Activated CD4-positive, alpha-beta T cell treated with anti-CD3 and anti-CD28 coated beads, Interleukin-2, Interleukin-6, amounts not matched to agents 100 ng/mL and 50 ng/mL, durations not matched to agents 16 hours and 8 hours (primary cell): Measurements from ENCODE around the gene GRIP1.

Experiments used
- DNase-seq: peaks from one replicate; pipeline ENCODE4 v3.0.0-alpha.2; 2020

The GRIP1 gene

GRCh38 chr12:66644151-66644550, 34.7 kb downstream of the GRIP1 start:
- no peak for DNase-seq

DNA sequence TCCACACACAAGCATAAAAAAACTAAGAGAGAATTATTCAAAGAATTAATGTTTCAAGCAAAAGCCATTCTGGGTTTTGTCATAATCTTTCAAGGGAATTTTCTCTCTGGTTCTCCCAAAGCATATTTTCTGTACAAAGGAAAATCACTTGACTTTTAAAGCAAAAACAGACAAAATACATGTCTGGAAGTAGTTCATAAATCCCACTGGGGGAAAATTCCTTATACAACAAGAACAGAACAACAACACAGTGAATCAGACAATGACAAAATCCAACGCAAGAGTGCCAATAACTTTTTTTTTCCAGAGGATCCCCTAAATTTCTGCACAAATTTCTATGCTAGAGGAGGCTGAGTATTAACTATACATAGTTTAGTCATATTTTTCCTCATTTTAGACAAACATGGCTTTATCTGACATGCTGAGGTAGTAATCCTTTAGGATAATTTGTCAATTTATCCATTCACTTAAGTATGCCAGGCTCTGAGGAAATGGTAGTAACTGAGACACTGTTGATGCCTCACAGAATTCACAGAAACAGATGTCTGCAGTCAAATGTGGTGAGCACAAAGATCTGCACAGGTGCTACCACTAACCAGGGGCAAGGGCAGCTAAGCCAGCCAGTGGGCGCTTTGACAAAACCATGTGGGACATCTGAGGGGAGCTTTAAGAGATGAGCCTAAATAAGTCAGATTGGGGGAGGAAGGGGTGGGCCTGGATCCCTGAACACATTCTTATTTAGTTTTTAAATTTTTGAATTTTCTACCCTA, 38.0 kb downstream of the GRIP1 start:
- DNase-seq, result no peak

- DNase-seq, result no peak
Observed at GRCh38 chr12:66638666-66639065, 40.2 kb downstream of the GRIP1 start.

- no peak for DNase-seq
Observed at GRCh38 chr12:66637699-66638301, 41.1 kb downstream of the GRIP1 start.

DNA sequence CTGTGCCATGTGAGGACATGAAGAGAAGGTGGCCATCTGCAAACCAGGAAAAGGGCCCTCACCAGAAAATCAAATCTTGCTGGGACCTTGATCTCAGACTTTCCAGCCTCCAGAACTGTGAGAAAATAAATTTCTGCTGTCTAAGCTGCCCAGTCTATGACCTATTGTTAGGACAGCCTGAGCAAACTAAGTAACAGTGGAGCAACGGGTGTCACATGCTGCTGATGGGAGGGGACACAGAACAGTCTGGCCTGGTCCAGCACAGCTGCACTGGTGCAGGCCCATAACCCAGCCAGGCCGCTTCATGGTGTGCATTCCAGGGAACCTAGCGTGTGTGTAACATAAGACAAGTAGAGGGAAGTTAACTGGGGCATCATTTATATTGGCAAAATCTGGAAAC, 42.1 kb downstream of the GRIP1 start:
- DNase-seq, result no peak

- DNase-seq, result no peak
Observed at GRCh38 chr12:66633676-66634075, 45.2 kb downstream of the GRIP1 start.

DNA sequence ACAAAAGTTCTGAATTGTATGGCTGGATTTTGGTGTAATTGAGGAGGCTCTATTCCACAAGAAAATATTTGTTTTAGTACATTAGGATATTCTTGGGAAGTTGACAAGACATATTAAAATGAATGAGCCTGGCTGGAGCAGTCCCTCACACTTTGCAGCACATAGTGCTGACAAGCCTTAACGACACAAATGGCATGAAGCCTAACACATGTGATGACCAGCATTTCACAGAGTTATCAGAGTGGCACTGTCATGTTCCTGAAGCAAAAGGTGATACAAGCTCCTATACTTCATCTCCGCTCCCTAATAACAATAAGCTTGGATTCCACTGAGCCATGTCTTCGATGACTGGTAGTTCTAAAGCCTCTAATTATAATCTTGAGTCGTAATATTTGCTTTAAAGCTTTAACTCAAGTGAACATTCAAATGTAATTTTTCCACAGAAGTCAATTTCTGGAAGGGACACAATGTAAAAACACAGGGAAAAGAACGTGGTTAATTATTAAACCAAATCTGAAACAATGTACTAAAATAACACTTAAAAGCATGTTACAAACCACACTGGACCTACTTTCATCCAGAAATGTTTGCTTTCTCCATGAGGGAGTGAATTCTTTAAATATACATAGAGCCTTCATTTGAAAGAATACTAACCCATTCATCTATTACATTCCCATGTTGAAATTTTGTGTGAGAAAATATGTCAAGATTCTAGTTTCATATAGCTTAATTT, 49.6 kb downstream of the GRIP1 start:
- DNase-seq, result no peak

DNA sequence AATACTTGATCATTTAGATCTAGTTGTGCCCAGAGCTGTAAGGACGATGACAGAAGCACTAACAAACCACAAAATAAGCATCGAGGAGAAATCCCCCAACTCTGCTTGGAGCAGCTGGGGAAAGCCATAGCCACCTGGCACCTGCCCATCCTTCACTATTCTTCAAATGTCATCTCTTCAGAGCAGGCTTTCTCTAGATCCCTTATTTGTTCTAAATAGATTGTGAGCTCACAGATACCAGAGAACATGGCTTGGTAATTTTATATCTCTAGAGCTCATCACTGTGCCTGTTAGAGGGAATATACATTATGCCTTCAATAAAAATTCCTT, 50.9 kb downstream of the GRIP1 start:
- DNase-seq, result no peak

DNA sequence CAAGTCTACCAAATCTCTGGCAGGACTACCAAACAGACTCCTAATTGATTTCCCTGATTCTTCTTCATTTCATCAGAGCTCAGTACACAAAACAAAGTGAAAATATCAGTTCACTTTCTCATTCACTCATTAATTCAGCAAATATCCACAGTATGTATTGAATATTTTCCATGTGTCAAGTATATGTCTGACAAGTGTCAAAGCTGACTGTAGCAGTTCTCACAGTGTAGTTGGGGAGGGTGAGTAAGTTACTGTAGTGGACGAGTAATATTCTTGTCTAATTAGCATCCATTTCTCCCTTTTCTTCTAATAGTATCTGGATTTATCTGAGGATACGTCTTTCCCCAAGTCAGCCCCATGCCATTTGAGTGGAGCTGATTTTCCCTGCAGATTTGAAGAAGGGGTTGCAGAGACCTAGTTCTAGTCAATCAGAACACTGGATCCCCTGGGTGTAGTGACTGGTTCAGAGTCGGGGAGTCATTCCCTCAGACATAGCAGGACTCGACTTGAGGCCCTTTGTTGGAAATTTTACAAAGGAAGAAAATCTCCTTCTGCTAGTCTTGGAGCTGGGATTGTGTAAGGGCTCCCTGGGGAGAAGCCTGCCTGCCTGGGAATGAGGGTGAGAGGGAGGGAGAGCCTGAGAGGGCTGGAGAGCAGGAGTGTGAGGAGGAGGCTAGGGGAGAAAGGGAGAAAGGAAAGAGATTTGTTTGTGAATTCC, 51.4 kb downstream of the GRIP1 start:
- no peak for DNase-seq

DNA sequence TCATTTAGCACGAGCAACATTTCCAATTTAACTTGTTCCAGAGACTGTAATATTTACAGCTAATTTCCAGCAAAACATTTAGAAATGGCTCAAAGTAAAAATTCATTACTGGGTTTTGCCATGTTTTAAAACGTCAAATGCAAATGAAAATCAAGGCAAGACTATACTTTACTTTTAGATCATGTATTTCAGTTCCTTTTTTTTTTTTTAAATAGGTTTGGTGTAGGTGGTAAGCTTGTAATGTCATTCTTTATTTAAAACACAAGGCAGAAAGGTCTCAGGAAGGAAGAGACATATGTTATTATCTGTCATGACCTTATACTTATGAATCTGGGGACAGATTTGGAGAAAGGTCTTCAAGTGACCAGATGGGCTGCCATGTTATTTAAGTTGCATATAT, 54.1 kb downstream of the GRIP1 start:
- DNase-seq, result no peak

DNA sequence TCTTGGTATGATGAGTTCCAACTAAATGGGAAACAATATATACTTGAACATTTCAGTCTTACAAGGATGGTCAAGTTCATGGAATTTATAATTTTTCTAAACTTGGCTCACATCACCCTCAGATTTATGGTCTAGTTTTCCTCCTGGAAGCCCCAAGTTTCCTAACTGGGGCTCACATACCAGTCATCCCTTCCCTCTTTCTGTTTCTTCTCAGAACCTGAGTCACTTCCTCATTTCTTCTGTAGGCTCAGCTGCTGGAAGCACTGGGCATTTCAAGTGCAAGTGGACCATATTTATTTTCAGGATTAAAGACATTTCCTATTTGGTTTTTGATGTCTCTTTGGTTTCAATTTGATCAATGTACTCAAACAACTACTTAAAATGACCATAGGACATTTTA, 55.4 kb downstream of the GRIP1 start:
- no peak for DNase-seq

GRCh38 chr12:66620688-66621087, 58.2 kb downstream of the GRIP1 start:
- no peak for DNase-seq

- no peak for DNase-seq
Observed at GRCh38 chr12:66620026-66620425, 58.9 kb downstream of the GRIP1 start.

DNA sequence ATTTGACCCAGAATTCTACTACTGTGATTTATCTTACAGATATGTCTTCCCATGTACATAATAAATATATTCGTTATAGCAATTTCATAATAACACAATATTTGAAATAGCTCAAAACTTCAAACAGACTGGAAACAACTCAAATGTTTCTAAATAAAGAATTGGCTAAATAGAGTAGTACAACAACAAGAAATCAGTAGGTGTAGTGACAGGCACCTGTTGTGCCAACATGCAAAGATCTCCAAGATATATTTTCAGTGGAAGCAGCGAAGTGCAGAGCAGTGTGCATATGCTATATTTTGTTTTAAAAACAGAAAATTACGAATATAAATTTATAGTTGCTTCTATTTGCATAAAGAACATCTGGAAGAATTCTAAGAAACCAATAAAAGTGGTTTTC, 60.9 kb downstream of the GRIP1 start:
- DNase-seq, result no peak

DNA sequence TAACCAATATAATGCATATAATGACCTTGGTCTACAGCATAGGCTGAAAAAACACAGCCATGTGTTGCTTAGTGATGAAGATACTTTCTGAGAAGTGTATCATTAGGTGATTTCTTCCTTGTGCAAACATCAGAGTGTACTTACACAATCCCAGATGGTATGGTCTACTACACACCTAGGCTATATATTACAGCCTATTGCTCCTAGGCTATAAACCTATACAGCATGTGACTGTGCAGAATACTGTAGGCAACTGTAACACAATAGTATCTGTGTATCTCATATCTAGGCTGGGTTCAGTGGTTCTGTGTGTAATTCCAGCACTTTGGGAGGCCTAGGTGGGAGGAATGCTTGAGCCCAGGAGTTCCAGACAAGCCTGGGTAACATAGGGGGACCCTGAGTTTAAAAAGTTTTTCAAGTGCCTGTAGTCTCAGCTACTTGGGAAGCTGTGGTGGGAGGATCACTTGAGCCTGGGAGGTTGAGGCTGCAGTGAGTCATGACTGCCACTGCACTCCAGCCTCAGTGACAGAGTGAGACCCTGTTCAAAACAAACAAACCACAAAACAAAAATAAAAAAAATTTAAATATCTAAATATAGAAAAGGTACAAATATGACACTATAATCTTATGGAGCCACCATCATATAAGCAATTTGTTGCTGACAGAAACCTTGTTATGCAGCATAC, 66.6 kb downstream of the GRIP1 start:
- DNase-seq, result no peak

DNA sequence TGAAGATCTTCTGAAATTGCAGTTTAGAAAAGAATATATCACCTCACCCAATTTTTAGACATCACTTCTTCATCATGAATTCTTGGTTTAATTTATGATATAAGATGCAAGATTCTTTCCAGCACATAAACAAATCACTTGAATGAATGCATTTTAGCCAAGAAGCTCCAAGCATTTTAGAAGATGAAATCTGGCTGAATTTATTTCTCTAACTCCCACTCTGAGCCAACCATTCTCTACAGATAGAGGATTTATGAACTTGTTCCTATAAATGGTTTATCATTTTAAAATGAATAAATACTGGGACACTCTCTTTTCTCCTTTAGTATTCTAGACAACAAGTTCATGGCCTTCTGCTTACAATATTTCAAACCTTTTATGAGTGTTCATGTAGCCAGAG, 71.7 kb downstream of the GRIP1 start:
- DNase-seq, result no peak

DNA sequence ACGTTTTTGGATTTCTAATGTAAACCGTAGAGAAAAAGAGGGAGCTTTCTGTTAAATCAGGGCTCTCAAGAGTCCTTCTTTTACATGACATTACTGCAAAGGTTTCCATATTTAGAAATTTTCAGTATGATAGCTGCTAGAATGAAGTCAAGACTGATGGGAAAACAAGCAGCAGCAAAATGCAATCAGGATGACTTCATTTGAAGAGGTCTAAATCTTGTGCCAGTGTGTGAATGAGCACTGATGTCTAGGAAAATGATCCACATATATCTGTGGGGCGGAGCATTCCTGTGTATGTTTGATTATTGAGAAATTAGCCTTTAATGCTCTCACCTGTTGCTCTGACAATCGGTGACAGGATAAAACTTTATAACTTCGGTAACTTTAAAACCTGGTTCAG, 73.6 kb downstream of the GRIP1 start:
- DNase-seq, result no peak

DNA sequence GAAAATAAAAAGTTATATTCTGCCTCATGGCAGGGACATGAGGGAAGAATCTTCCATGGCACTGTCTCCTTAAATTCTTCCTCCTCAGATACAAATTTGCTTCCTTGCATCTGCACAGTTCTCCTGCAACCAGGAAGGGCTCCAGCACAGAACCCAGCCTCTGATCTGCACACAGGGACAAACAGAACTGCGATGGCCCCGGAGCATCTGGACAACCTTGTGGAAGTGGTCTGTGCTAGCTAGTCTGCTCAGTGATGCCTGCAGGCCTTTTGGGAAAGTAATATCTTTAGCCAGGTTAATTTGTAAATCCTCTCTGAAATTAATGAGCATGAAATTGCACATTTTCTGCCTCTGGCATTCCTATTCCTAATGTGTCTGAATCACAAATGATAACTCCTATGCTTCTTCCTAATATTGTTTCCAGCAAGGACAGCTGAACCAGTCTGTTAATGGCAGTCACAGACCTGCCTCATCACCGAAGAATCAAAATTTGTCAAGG, 74.8 kb downstream of the GRIP1 start:
- DNase-seq, result no peak

DNA sequence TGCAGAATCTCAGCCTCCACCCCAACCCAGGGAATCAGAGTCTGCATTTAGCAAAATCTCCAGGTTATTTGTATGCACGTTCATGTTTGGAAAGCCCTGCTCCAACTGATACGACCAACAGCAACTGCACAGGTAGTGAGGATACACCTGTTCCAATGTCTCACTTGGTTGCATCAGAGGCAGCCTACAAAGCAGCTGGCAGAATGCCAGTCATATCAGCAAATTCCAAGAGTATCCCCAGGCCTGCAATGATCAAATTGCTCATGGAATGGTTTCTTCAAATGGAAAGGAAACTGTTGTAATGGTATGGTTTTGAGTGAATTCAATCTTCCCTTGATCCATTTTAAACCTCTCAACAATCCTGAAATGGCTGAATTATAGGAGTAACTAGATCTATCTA, 75.4 kb downstream of the GRIP1 start:
- no peak for DNase-seq

GRCh38 chr12:66602483-66603143, 76.3 kb downstream of the GRIP1 start:
- DNase-seq, result no peak

DNA sequence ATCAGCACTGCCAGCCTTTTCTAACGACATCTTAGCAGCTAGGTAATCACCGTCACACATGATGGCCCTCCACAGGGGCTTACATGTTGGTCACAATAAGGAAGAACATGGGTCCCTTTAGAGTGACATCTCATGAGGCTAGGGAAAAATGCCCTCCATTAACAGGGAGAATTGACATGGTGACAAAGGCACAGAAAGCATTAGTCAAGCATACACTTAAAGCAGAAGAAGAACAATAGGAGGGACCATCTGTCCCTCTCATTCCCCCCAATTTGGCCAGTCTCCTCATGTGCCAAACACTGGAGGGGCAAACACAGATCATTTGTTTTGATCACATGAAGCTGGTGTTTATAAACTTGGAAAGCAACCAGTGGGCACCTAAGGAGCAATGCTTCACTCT, 78.0 kb downstream of the GRIP1 start:
- DNase-seq, result no peak

- no peak for DNase-seq
Observed at GRCh38 chr12:66599816-66600215, 79.1 kb downstream of the GRIP1 start.
